ENCODE data around the gene POC1A.

POC1A gene

GRCh38 chr3:52154135-52155094 is at the start of gene POC1A:
Gene POC1A (minus strand): TSS chr3:52154423. CDS start chr3:52154372, 51 bp downstream.
- peak; percentile 96 for DNase-seq

GRCh38 chr3:52203701-52204100 is 49.5 kb upstream of the POC1A start:
- no peak for DNase-seq

GRCh38 chr3:52202384-52203077 is 48.3 kb upstream of the POC1A start:
- no peak for DNase-seq

GRCh38 chr3:52200981-52201679 is 46.9 kb upstream of the POC1A start:
- DNase-seq, result no peak

- no peak for DNase-seq
Observed at GRCh38 chr3:52198643-52199608, 44.7 kb upstream of the POC1A start.

GRCh38 chr3:52197842-52198625 is 43.8 kb upstream of the POC1A start, which contains the start of gene ALAS1:
Gene ALAS1 (plus strand): TSS chr3:52198160. CDS start chr3:52199242, 1,082 bp downstream.
- peak; percentile 94 for DNase-seq

GRCh38 chr3:52197499-52197841 is 43.2 kb upstream of the POC1A start:
- no peak for DNase-seq

- no peak for DNase-seq
Observed at GRCh38 chr3:52196977-52197376, 42.8 kb upstream of the POC1A start.

GRCh38 chr3:52195823-52196331 is 41.7 kb upstream of the POC1A start:
- DNase-seq, result no peak

- DNase-seq, result no peak
Observed at GRCh38 chr3:52195291-52195597, 41.0 kb upstream of the POC1A start.

GRCh38 chr3:52194485-52195290 is 40.5 kb upstream of the POC1A start:
- no peak for DNase-seq

- no peak for DNase-seq
Observed at GRCh38 chr3:52193065-52193464, 38.8 kb upstream of the POC1A start.

GRCh38 chr3:52191663-52192062 is 37.4 kb upstream of the POC1A start:
- no peak for DNase-seq

- no peak for DNase-seq
Observed at GRCh38 chr3:52190294-52191074, 36.3 kb upstream of the POC1A start.

- DNase-seq, result no peak
Observed at GRCh38 chr3:52188556-52188955, 34.3 kb upstream of the POC1A start.

GRCh38 chr3:52186729-52187128 is 32.5 kb upstream of the POC1A start:
- DNase-seq, result no peak

GRCh38 chr3:52185837-52186236 is 31.6 kb upstream of the POC1A start:
- no peak for DNase-seq

- no peak for DNase-seq
Observed at GRCh38 chr3:52185311-52185710, 31.1 kb upstream of the POC1A start.

GRCh38 chr3:52184690-52185089 is 30.5 kb upstream of the POC1A start:
- DNase-seq, result no peak
